Sigmoid colon (tissue), 4 donors: ENCODE measurements around the gene MYCBPAP.

Source experiments
- POLR2A ChIP-seq, 2 donors: fragments of 450-650 bp; IDR thresholded peaks; one replicate each; pipeline ENCODE4 v1.6.1; 2016; ENCODE audit warnings: antibody characterized with exemption in 2 of 2, mild to moderate bottlenecking in 2 of 2, moderate library complexity in 2 of 2
- POLR2AphosphoS5 ChIP-seq, 4 donors: sonication (generic); formaldehyde crosslinking; IDR thresholded peaks; one replicate each; pipeline ENCODE4 v1.6.1; 2017; ENCODE audit warnings: antibody characterized with exemption in 4 of 4
- TF ChIP-seq, protein P1 (sequence below), 4 experiments: fragments of 450-650 bp in 3 of 4; fragments of 200-600 bp in 1 of 4; IDR thresholded peaks; one replicate each; pipeline ENCODE4 v1.5.1; 2016 to 2019; ENCODE audit warnings: antibody characterized with exemption in 4 of 4, mild to moderate bottlenecking in 3 of 4, moderate library complexity in 2 of 4

- TF ChIP-seq, protein P1, sequence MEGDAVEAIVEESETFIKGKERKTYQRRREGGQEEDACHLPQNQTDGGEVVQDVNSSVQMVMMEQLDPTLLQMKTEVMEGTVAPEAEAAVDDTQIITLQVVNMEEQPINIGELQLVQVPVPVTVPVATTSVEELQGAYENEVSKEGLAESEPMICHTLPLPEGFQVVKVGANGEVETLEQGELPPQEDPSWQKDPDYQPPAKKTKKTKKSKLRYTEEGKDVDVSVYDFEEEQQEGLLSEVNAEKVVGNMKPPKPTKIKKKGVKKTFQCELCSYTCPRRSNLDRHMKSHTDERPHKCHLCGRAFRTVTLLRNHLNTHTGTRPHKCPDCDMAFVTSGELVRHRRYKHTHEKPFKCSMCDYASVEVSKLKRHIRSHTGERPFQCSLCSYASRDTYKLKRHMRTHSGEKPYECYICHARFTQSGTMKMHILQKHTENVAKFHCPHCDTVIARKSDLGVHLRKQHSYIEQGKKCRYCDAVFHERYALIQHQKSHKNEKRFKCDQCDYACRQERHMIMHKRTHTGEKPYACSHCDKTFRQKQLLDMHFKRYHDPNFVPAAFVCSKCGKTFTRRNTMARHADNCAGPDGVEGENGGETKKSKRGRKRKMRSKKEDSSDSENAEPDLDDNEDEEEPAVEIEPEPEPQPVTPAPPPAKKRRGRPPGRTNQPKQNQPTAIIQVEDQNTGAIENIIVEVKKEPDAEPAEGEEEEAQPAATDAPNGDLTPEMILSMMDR (IDR thresholded peaks at IDR 0.05), result no peak
- TF ChIP-seq POLR2A (IDR thresholded peaks at IDR 0.05) (no peak), POLR2AphosphoS5 (IDR thresholded peaks at IDR 0.05) (no peak)
Observed at GRCh38 chr17:50558091-50558490, 49.9 kb downstream of the MYCBPAP start.
